ENCODE data around the gene RBM3. TPM values are rescaled to one million over a fixed set of nuclear protein-coding genes. Genes with fewer than 3 reads are reported as not detected.
A peak's percentile ranks its signal among the peaks of the same experiment; 100 is the strongest.

RBM3 gene
- total and polyA plus RNA-seq, 2 of the 8 experiments (the other 6 are each of a cell fraction or from before 2014, with no cell fraction given) = 99.6 to 164 TPM

GRCh38 chrX:48540480-48540879 is 33.8 kb upstream of the RBM3 start:
- no peak overlapping the region for H3K23ac ChIP-seq (ENCODE audit: insufficient read length)
- no peak overlapping the region for H2BK20ac ChIP-seq (ENCODE audit: low read length)
- H3K4me1 ChIP-seq (replicated peaks in 1 of 4; ENCODE audit: control insufficient read depth in 3 of 4, insufficient read depth in 4 of 4, low read length in 3 of 4) = no peaks in the 10 kb centered on the region
- H4K5ac ChIP-seq (ENCODE audit: insufficient read length, low read depth, low read length) = no peak overlapping the region
- H3K27me3 ChIP-seq (replicated peaks in 1 of 4; ENCODE audit: control insufficient read depth in 3 of 4, extremely low read depth in 1 of 4, insufficient read depth in 3 of 4, low read length in 3 of 4) = no peaks in the 10 kb centered on the region
- no peak overlapping the region for H2BK15ac ChIP-seq (ENCODE audit: low read length)
- H2AFZ ChIP-seq (ENCODE audit: low read length) = no peak overlapping the region
- H3K79me1 ChIP-seq (ENCODE audit: low read depth, low read length) = 0 out of 2 replicates have a peak, but pooled peaks cover 2% of the 10 kb centered on the region
- H3K18ac ChIP-seq (ENCODE audit: extremely low read depth, low read length) = no peak overlapping the region
- H3K79me2 ChIP-seq (ENCODE audit: control insufficient read depth in 1 of 2, insufficient read depth in 2 of 2, low read length in 2 of 2) = 0 out of 4 replicates have a peak, but pooled peaks cover 0 to 5% of the 10 kb centered on the region in 2 experiments
- no peak overlapping the region for H2BK5ac ChIP-seq (ENCODE audit: low read depth, low read length)
- H4K91ac ChIP-seq (replicated peaks; ENCODE audit: insufficient read length, low read length) = no peak overlapping the region
- no peaks in the 10 kb centered on the region for H3K9me3 ChIP-seq (ENCODE audit: insufficient read depth in 2 of 2, low read depth in 1 of 2, low read length in 1 of 2)
- no peak overlapping the region for H3K14ac ChIP-seq (ENCODE audit: insufficient read length)
- CTCF ChIA-PET (ENCODE audit: partially characterized antibody) = no interaction called here
- peak overlapping the region in 3 of 4 experiments; percentile 51 to 82 (median 53); a peak in 5 of 8 replicates for H3K4me3 ChIP-seq (ENCODE audit: extremely low read depth in 1 of 4, insufficient read depth in 2 of 4, low read depth in 3 of 4, low read length in 4 of 4)
- H2BK12ac ChIP-seq (ENCODE audit: low read depth, low read length) = no peak overlapping the region
- no peak for DNase-seq (ENCODE audit: low read depth in 1 of 2, low spot score in 2 of 2)
- no peak overlapping the region for H3K9ac ChIP-seq (replicated peaks in 1 of 4; ENCODE audit: extremely low read depth in 1 of 4, low read depth in 3 of 4, low read length in 3 of 4)
- FAIRE-seq = no peak
- H3K56ac ChIP-seq (replicated peaks; ENCODE audit: insufficient read length, low read depth, low read length) = no peak overlapping the region
- H3K27ac ChIP-seq (ENCODE audit: low read depth, low read length) = no peak overlapping the region
- peak overlapping the region; percentile 50 to 61 for H3K4me2 ChIP-seq (ENCODE audit: insufficient read depth in 1 of 2, low read depth in 2 of 2, low read length in 2 of 2)
- no peak overlapping the region for H2BK120ac ChIP-seq (replicated peaks; ENCODE audit: low read depth, low read length)
- H3K4ac ChIP-seq (replicated peaks; ENCODE audit: insufficient read length, low read depth, low read length) = no peak overlapping the region
- H2AK5ac ChIP-seq (ENCODE audit: low read depth, low read length) = no peak overlapping the region
- peaks cover 0 to 3% (median 1%) of the 10 kb centered on the region in 4 experiments; a peak in 2 of 8 replicates for H3K36me3 ChIP-seq (ENCODE audit: control insufficient read depth in 2 of 4, insufficient read depth in 4 of 4, low read length in 3 of 4)
- H3K23me2 ChIP-seq (ENCODE audit: low read depth, low read length) = no peaks in the 10 kb centered on the region
- no peaks in the 10 kb centered on the region for H4K20me1 ChIP-seq (replicated peaks in 1 of 2; ENCODE audit: control insufficient read depth in 1 of 2, insufficient read depth in 2 of 2, low read length in 2 of 2)
- 84% methylated on average over 7 of the region's 7 CpGs; no CpG with 5 or more reads in 1 of the 2 experiments for WGBS, 2 experiments (ENCODE audit: extremely low coverage in 1 of 2, insufficient coverage in 1 of 2, insufficient read length in 1 of 2, insufficient replicate concordance in 2 of 2, low coverage in 1 of 2, low lambda C conversion rate in 2 of 2, missing lambda C conversion rate in 1 of 2)
- POLR2A ChIA-PET (ENCODE audit: partially characterized antibody) = interaction anchor here (1.6 to 2.5 kb wide), 2 partner anchors 34 to 35 kb away, joined by 5 to 22 read pairs; partner anchors contain the start of gene RBM3
- H4K8ac ChIP-seq (ENCODE audit: extremely low read depth, insufficient read depth, low read length) = no peak overlapping the region
- TF ChIP-seq RXRA (IDR thresholded peaks at IDR 0.05; ENCODE audit: insufficient read depth, low read depth, low read length) (no peak), CBX8 (IDR thresholded peaks at IDR 0.05; ENCODE audit: borderline replicate concordance, low read depth, low read length) (no peak), CREB1 (IDR thresholded peaks at IDR 0.05) (no peak), BCL11A (IDR thresholded peaks at IDR 0.05; ENCODE audit: low read depth in 2 of 2, low read length in 2 of 2) (no peak)
